GM12801 (cell line): ENCODE data around the gene SAMD14.

ENCODE experiments used
- CTCF ChIP-seq: IDR thresholded peaks from one replicate; pipeline ENCODE4 v1.5.1; 2011; ENCODE audit warnings: control low read depth; ENCODE audit not compliant: insufficient read length; ENCODE audit errors: extremely low read depth

Gene SAMD14

GRCh38 chr17:50103941-50104340, 26.0 kb downstream of the SAMD14 start:
- TF ChIP-seq CTCF: no peak

- no peak for TF ChIP-seq CTCF
These were observed 26.7 kb downstream of the SAMD14 start for GRCh38 chr17:50103252-50103651.

GRCh38 chr17:50102164-50102991, 27.6 kb downstream of the SAMD14 start:
- TF ChIP-seq CTCF: no peak

GRCh38 chr17:50101346-50102163, 28.4 kb downstream of the SAMD14 start:
- no peak for TF ChIP-seq CTCF

- no peak for TF ChIP-seq CTCF
These were observed 29.0 kb downstream of the SAMD14 start for GRCh38 chr17:50100921-50101345.

- no peak for TF ChIP-seq CTCF
These were observed 29.5 kb downstream of the SAMD14 start for GRCh38 chr17:50100480-50100883.

GRCh38 chr17:50099003-50099402, 31.0 kb downstream of the SAMD14 start:
- no peak for TF ChIP-seq CTCF
